ENCODE data around the gene TMPO.
"Not testable (repeated sequence)": the region's sequence is repeated elsewhere in the genome, so short reads cannot be mapped to it uniquely, and the experiment has no call there.

TMPO gene

GRCh38 chr12:98513379-98514322 lies 1.7 kb upstream of the TMPO start:
- DNase-seq: no peak

- DNase-seq: no peak
Observed at GRCh38 chr12:98514982-98515286, 456 bp upstream of the TMPO start.

GRCh38 chr12:98516111-98516873 lies 902 bp downstream of the TMPO start:
- peak; percentile 79 for DNase-seq

- no peak for DNase-seq
Observed at GRCh38 chr12:98519257-98519907, 4.0 kb downstream of the TMPO start.

GRCh38 chr12:98530068-98530467 lies 14.7 kb downstream of the TMPO start:
- DNase-seq: no peak

DNA sequence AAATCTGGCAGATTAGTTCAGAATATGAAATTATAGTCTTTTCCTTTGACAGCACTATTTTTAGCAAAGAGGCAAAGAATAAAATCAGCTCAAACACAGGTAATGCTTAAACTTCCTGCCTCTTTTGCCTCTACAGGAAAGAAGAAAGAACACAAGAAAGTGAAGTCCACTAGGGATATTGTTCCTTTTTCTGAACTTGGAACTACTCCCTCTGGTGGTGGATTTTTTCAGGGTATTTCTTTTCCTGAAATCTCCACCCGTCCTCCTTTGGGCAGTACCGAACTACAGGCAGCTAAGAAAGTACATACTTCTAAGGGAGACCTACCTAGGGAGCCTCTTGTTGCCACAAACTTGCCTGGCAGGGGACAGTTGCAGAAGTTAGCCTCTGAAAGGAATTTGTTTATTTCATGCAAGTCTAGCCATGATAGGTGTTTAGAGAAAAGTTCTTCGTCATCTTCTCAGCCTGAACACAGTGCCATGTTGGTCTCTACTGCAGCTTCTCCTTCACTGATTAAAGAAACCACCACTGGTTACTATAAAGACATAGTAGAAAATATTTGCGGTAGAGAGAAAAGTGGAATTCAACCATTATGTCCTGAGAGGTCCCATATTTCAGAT lies 17.4 kb downstream of the TMPO start:
- no peak for DNase-seq

GRCh38 chr12:98533723-98534251 lies 18.4 kb downstream of the TMPO start:
- DNase-seq: no peak

DNA sequence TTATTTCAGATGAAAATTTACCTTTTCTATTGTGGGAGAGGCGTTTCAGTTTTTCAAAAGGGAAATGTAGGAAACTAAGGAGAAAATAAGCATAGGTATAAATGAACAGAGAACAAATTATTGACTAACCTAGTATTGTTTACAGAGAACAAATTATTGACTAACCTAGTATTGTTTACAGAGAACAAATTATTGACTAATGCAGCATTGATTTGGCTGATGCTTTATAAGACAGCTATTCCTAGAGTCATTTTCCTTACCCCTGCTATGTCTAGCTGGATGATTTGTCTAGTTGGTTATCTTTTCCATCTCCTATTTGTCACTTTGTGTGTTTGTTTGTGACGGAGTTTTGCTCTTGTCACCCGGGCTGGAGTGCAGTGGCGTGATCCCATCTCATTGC lies 22.6 kb downstream of the TMPO start:
- no peak for DNase-seq

DNA sequence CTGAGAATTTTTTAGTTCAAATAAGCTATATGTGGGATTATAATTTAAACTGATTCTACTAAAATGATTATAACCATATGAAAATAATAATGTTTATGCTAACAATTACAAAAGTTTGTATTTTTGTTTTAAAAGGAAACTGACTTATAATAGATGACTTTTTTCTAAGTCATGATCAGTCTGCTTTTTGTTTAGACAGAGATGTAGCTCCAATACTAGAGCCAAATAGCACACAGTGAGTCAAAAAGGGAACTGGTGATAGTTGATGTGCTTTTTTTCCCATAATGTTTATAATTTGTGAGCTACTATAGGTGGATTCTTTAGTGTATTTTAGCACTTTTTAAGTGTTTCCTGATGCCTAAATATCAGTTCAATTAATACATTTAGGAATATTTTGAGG lies 28.3 kb downstream of the TMPO start:
- DNase-seq: no peak

GRCh38 chr12:98544751-98545150 lies 29.4 kb downstream of the TMPO start:
- DNase-seq: no peak

GRCh38 chr12:98549371-98550110 lies 34.2 kb downstream of the TMPO start:
- no peak for DNase-seq

DNA sequence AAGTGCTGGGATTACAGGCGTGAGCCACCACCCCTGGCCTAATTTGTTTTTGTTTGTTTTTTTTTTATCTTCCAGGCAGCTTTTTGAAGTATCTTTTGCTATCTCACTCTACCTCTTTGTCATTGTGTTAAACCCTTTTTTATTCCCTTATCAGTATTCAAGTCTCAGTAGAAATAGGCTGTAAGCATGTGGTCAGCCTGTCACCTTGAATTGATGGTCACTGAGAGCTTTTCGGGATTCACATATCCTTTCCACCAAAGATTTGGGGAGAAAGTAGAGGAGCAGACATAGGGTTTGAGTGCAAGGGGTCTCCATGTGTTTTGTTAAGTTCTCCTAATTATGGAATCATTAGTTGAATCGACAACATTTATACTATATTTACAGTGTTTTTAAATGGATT lies 36.4 kb downstream of the TMPO start:
- no peak for DNase-seq

- DNase-seq: not testable (repeated sequence)
Observed at GRCh38 chr12:98558097-98558496, 42.7 kb downstream of the TMPO start.

GRCh38 chr12:98559666-98560065 lies 44.3 kb downstream of the TMPO start:
- DNase-seq: no peak

DNA sequence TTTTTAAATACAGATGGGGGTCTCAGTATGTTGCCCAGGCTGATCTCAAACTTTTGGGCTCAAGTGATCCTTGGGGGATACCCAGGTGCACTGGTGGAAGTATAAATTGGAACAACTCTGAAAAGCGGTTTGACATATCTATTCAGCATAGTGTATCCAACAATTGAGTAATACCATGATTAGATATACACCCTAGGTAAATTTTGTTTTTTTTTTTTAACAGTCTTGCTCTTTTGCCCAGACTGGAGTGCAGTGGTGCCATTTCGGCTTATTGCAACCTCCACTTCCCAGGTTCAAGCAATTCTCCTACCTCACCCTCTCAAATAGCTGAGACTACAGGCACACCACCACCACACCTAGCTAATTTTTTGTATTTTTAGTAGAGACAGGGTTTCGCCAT lies 46.5 kb downstream of the TMPO start:
- no peak for DNase-seq

GRCh38 chr12:98572010-98572409 lies 56.6 kb downstream of the TMPO start:
- DNase-seq: no peak

GRCh38 chr12:98574110-98574509 lies 58.7 kb downstream of the TMPO start:
- DNase-seq: no peak

DNA sequence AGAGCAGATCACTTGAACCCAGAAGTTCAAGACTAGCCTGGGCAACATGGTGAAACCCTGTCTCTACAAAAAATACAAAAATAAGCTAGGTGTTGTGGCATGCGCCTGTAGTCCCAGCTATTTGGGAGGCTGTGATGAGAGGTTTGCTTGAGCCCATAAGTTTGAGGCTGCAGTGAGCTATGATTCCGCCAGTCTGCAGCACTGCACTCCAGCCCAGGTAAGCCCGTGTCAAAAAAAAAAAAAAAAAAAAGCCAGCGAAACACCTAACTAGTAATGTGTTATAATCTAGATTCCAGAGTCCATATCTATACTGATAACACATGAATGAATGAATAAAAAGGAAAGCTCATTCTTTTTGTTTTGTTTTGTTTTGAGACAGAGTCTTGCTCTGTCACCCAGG lies 59.6 kb downstream of the TMPO start:
- no peak for DNase-seq

DNA sequence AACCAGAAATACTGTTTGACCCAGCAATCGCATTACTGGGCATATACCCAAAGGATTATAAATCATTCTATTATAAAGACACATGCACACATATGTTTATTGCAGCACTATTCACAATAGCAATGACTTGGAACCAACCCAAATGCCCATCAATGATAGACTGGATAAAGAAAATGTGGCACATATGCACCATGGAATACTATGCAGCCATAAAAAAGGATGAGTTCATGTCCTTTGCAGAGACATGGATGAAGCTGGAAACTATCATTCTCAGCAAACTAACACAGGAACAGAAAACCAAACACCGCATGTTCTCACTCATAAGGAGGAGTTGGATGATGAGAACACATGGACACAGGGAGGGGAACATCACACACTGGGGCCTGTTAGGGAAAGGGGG lies 61.4 kb downstream of the TMPO start:
- not testable (repeated sequence) for DNase-seq

GRCh38 chr12:98578392-98578791 lies 63.0 kb downstream of the TMPO start:
- DNase-seq: no peak

GRCh38 chr12:98578821-98579220 lies 63.4 kb downstream of the TMPO start:
- DNase-seq: no peak

GRCh38 chr12:98579347-98579746 lies 64.0 kb downstream of the TMPO start:
- DNase-seq: no peak

Measured in NK-92 treated with Interleukin-12 subunit alpha and Interleukin-12 subunit beta, amount 100 ng/mL, for 24 hours (cell line).